HepG2 (cell line): ENCODE results near the gene CDYL. TPM values are rescaled to one million over a fixed set of nuclear protein-coding genes. Genes with fewer than 3 reads are reported as not detected.

Experiments
- E2F5 ChIP-seq: sonication (generic); formaldehyde crosslinking; conservative IDR thresholded peaks from 2 replicates; pipeline ENCODE4 v1.4.0; 2020; ENCODE audit warnings: missing genetic modification reagents
- EP300 ChIP-seq, 3 experiments: sonication (generic) in 1 of 3; formaldehyde crosslinking in 1 of 3; IDR thresholded peaks; 2 replicates each; pipeline versions ENCODE4 v1.5.1 to v1.6.1; 2011 to 2020; ENCODE audit warnings: low read depth in 2 of 3, low read length in 2 of 3, borderline replicate concordance in 1 of 3, improper control_type of control experiment in 1 of 3, mild to moderate bottlenecking in 1 of 3, missing genetic modification reagents in 1 of 3, moderate library complexity in 1 of 3
- FUBP1 ChIP-seq: sonication (generic); formaldehyde crosslinking; IDR thresholded peaks from 2 replicates; pipeline ENCODE4 v1.5.1; 2020; ENCODE audit warnings: missing genetic modification reagents, mild to moderate bottlenecking, borderline replicate concordance
- JUND ChIP-seq: sonication (generic); formaldehyde crosslinking; IDR thresholded peaks from 2 replicates; pipeline ENCODE4 v1.8.0; 2022; ENCODE audit warnings: mild to moderate bottlenecking, missing genetic modification reagents
- KLF16 ChIP-seq, 2 experiments: sonication (generic) in 1 of 2; formaldehyde crosslinking in 1 of 2; IDR thresholded peaks; 2 replicates each; pipeline versions ENCODE4 v1.6.1 to v1.8.0; 2016 to 2023; ENCODE audit warnings: missing genetic modification reagents in 2 of 2, missing compliant biosample characterization in 1 of 2
- NR2F6 ChIP-seq, 2 experiments: IDR thresholded peaks; 2 replicates each; pipeline ENCODE4 v1.6.1; 2016; ENCODE audit warnings: antibody characterized with exemption in 1 of 2, mild to moderate bottlenecking in 1 of 2
- RAD51 ChIP-seq: fragments of 450-650 bp; IDR thresholded peaks from 2 replicates; pipeline ENCODE4 v1.6.1; 2016; ENCODE audit warnings: borderline replicate concordance
- SOX5 ChIP-seq: IDR thresholded peaks from 2 replicates; pipeline ENCODE4 v1.6.1; 2016; ENCODE audit warnings: borderline replicate concordance
- ZBTB46 ChIP-seq: sonication (generic); formaldehyde crosslinking; IDR thresholded peaks from 2 replicates; pipeline ENCODE4 v1.4.0; 2020; ENCODE audit warnings: mild to moderate bottlenecking, missing genetic modification reagents, borderline replicate concordance
- ZMYM3 ChIP-seq: sonication (generic); formaldehyde crosslinking; IDR thresholded peaks from 2 replicates; pipeline ENCODE4 v1.5.1; 2020; ENCODE audit warnings: mild to moderate bottlenecking, missing genetic modification reagents
- ZNF441 ChIP-seq: sonication (generic); formaldehyde crosslinking; IDR thresholded peaks from 2 replicates; pipeline ENCODE4 v1.7.0; 2021; ENCODE audit warnings: missing genetic modification reagents, borderline replicate concordance
- ZNF710 ChIP-seq: sonication (generic); formaldehyde crosslinking; IDR thresholded peaks from 2 replicates; pipeline ENCODE4 v1.5.0; 2020; ENCODE audit warnings: mild to moderate bottlenecking, missing genetic modification reagents, borderline replicate concordance
- ZSCAN20 ChIP-seq: sonication (generic); formaldehyde crosslinking; IDR thresholded peaks from 2 replicates; pipeline ENCODE4 v1.4.0; 2020; ENCODE audit warnings: missing genetic modification reagents, mild to moderate bottlenecking, borderline replicate concordance
- polyA plus RNA-seq, 8 experiments: library from polyadenylated mRNA; depleted of rRNA in 3 of 8; stranded (reverse) in 7 of 8; unstranded in 1 of 8; fragments of >200 nt; fragmentation: Illumina TruSeq in 4 of 8; extraction: Trizol in 4 of 8; gene quantifications; 2 replicates each; pipeline versions ENCODE4 v1.2.1 to v1.2.3, GENCODE V29; 2011 to 2016; ENCODE audit warnings: low read depth in 4 of 8, missing spikeins in 1 of 8, mixed read lengths in 1 of 8; ENCODE audit not compliant: insufficient read depth in 1 of 8
- total RNA-seq, 5 experiments: library from RNA; depleted of rRNA; stranded (reverse); fragments of >200 nt; fragmentation: Illumina TruSeq; extraction: Trizol; gene quantifications; 2 replicates each; pipeline ENCODE4 v1.2.3, GENCODE V29; 2016; ENCODE audit warnings: low read depth in 1 of 5
- TF ChIP-seq, protein P1 (sequence below): sonication (generic); formaldehyde crosslinking; IDR thresholded peaks from 2 replicates; pipeline ENCODE4 v1.4.0; 2020; ENCODE audit warnings: mild to moderate bottlenecking, missing genetic modification reagents
- TF ChIP-seq, protein P2 (sequence below), 2 experiments: sonication (generic) in 1 of 2; formaldehyde crosslinking in 1 of 2; IDR thresholded peaks; 2 replicates each; pipeline versions ENCODE4 v1.4.0 to v1.6.1; 2018 to 2020; ENCODE audit warnings: missing genetic modification reagents in 2 of 2, borderline replicate concordance in 1 of 2, low read depth in 1 of 2, mild to moderate bottlenecking in 1 of 2, missing biosample characterization in 1 of 2

CDYL gene
- total and polyA plus RNA-seq, 2 of the 13 experiments (the other 11 are each of a cell fraction or from before 2014, with no cell fraction given) = 22.8 to 105 TPM

DNA sequence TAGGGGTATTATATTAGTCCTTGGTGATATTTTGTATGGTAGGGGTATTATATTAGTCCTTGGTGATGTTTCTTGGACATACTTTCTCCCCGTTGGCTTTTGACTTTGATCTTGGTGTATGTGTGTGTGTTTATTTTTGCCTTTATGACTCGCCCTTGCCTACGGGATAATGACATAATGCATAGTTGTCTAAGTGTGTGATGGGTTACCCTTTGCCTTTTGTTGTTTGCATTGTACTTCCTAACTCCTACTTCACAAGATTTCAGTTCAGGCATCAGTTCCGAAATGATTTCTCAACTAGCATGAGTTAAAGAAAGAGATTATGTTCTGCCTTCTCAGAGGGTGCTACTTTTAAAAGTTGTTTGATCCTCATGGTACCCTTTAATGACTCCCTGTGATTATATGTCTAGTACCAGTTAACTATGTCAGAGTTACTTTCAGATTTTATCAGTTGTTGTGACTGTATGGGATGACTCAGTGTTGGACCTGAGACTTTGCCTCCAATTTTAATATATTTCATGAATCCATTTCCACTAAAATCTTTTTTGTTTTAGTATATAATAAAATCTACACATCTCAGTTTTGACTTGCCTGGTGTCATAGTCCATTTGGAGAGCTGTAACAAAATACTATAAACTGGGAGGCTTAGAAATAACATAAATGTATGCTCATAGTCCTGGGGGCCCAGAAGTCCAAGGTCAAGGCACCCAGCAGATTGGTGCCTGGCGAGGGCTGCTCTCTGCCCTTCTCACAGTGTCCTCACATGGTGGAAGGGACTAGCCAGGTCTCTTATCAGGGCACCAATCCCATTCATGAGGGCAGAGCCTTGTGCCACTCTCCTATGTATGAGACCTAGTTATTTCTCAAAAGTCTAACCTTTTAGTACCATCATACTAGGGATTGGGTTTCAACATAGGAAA lies 34.1 kb downstream of the CDYL start (continued):
- TF ChIP-seq JUND (CRISPR knock-in tag) (no peak), FUBP1 (no peak), ZBTB46 (CRISPR knock-in tag) (no peak), NR2F6 (IDR thresholded peaks at IDR 0.05) (peak; percentile 78), NR2F6 (CRISPR knock-in tag; IDR thresholded peaks at IDR 0.05) (peak; percentile 46; the same call in 1 of the 2 replicates), ZNF441 (no peak; the same call in 1 of the 2 replicates), E2F5 (CRISPR knock-in tag) (no peak), RAD51 (no peak), ZNF710 (CRISPR knock-in tag) (no peak), ZMYM3 (CRISPR knock-in tag) (0 out of 2 replicates have a peak, but pooled peaks have one; percentile 33), ZSCAN20 (CRISPR knock-in tag) (no peak), SOX5 (CRISPR knock-in tag) (peak; percentile 83), KLF16 (CRISPR knock-in tag; IDR thresholded peaks at IDR 0.05) (no peak), EP300 (IDR thresholded peaks at IDR 0.05; ENCODE audit: low read depth in 2 of 2, low read length in 2 of 2) (peak in 1 of 2 experiments; percentile 74; a peak in 1 of 4 replicates), EP300 (CRISPR knock-in tag; IDR thresholded peaks at IDR 0.05; ENCODE audit: borderline replicate concordance) (peak; percentile 72; the same call in 1 of the 2 replicates)
- TF ChIP-seq, protein P1, sequence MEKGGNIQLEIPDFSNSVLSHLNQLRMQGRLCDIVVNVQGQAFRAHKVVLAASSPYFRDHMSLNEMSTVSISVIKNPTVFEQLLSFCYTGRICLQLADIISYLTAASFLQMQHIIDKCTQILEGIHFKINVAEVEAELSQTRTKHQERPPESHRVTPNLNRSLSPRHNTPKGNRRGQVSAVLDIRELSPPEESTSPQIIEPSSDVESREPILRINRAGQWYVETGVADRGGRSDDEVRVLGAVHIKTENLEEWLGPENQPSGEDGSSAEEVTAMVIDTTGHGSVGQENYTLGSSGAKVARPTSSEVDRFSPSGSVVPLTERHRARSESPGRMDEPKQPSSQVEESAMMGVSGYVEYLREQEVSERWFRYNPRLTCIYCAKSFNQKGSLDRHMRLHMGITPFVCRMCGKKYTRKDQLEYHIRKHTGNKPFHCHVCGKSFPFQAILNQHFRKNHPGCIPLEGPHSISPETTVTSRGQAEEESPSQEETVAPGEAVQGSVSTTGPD (CRISPR knock-in tag) = no peak
- TF ChIP-seq, protein P2, sequence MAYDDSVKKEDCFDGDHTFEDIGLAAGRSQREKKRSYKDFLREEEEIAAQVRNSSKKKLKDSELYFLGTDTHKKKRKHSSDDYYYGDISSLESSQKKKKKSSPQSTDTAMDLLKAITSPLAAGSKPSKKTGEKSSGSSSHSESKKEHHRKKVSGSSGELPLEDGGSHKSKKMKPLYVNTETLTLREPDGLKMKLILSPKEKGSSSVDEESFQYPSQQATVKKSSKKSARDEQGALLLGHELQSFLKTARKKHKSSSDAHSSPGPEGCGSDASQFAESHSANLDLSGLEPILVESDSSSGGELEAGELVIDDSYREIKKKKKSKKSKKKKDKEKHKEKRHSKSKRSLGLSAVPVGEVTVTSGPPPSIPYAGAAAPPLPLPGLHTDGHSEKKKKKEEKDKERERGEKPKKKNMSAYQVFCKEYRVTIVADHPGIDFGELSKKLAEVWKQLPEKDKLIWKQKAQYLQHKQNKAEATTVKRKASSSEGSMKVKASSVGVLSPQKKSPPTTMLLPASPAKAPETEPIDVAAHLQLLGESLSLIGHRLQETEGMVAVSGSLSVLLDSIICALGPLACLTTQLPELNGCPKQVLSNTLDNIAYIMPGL (CRISPR knock-in tag; IDR thresholded peaks at IDR 0.05; ENCODE audit: borderline replicate concordance in 1 of 2, low read depth in 1 of 2) = no peak
